Measurements from ENCODE around the gene LIN7A.

LIN7A gene

DNA sequence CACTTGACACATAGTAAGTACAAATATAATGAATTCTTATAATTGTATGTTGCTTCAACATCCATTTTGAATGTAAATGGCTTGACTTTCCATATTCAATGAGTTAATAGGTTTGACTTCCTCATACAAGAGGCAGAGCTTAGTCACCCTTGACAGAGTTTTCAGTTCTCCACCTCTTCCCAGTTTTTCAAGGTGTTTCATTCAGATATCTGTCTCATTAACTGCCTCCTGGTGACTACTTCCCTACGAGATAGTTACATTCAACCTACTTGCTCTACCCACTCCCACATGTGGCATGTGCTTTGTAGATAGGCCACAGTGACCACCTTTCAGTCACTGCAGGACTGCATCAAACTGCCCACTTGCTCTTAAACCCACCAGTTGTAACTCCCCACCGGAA, 161.0 kb downstream of the LIN7A start:
- H3K27me3 ChIP-seq (ENCODE audit: insufficient read depth, low read length) = no peaks in the 10 kb centered on the region
- no peaks in the 10 kb centered on the region for H3K36me3 ChIP-seq (ENCODE audit: insufficient read depth, low read depth, low read length)
- H3K9ac ChIP-seq (ENCODE audit: low read depth, low read length) = no peak overlapping the region
- H3K4me3 ChIP-seq (ENCODE audit: low read length) = no peak overlapping the region
- no peaks in the 10 kb centered on the region; the same call in 1 of the 2 replicates for H3K9me3 ChIP-seq (ENCODE audit: insufficient read depth, low read depth, low read length)
- H3K27ac ChIP-seq (ENCODE audit: low read length) = no peak overlapping the region
- H3K4me1 ChIP-seq (ENCODE audit: insufficient read depth, low read length) = peaks cover 15% of the 10 kb centered on the region; the same call in 1 of the 2 replicates

DNA sequence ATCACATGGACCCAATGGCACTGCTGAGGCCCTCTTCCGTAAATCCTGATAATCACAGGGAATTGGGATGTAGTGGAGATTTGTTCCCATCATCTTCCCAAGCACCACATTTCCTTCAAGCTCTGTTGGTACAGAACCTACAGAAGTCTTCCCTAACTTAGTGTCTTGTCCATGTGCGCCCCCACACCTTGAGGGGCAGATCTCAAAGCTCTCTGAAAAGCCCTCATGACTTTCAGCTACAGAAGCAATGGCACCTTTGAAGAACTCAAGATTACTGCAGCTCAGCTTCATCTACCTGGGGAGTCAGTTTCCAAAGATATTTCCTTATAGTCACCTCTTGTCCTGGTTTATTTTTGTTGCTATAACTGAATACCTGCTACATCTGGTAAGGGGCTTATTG, 166.8 kb downstream of the LIN7A start:
- no peak overlapping the region for H3K9ac ChIP-seq (ENCODE audit: low read depth, low read length)
- H3K4me1 ChIP-seq (ENCODE audit: insufficient read depth, low read length) = peaks cover 24% of the 10 kb centered on the region
- H3K9me3 ChIP-seq (ENCODE audit: insufficient read depth, low read depth, low read length) = no peaks in the 10 kb centered on the region
- H3K4me3 ChIP-seq (ENCODE audit: low read length) = no peak overlapping the region
- no peak overlapping the region for H3K27ac ChIP-seq (ENCODE audit: low read length)
- no peaks in the 10 kb centered on the region for H3K27me3 ChIP-seq (ENCODE audit: insufficient read depth, low read length)
- no peaks in the 10 kb centered on the region for H3K36me3 ChIP-seq (ENCODE audit: insufficient read depth, low read depth, low read length)

DNA sequence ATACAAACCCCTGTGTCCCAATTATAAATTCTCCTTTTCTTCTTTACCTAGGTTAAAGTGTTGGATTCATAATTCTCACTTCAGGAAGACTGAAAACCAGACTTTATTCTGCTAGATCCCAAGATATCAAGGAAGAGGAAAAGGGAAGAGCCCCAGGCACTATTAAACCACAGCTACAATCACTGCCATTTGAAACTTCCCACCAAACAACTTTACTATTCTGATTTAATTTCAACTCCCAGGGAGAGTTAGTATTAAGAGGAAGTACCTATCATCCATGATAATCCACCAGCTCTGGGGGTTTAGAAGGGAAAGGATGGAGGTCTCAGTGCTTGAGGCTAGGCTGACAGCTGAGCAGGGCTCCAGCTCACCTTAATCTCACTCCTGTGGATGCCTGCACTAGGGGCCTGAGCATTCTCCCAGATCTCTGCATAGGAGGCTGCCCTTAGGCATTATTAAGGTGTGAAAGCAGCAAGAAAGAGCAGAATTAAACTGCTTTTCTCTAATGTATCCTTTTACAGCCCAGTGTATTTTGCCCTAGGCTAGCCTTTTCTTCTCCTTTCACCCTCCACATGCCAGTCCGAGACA, 168.1 kb downstream of the LIN7A start:
- Histone ChIP-seq H3K36me3 (ENCODE audit: insufficient read depth, low read depth, low read length) (no peaks in the 10 kb centered on the region), H3K27me3 (ENCODE audit: insufficient read depth, low read length) (no peaks in the 10 kb centered on the region), H3K27ac (ENCODE audit: low read length) (no peak overlapping the region), H3K4me1 (ENCODE audit: insufficient read depth, low read length) (peaks cover 26% of the 10 kb centered on the region), H3K9me3 (ENCODE audit: insufficient read depth, low read depth, low read length) (no peaks in the 10 kb centered on the region), H3K4me3 (ENCODE audit: low read length) (no peak overlapping the region), H3K9ac (ENCODE audit: low read depth, low read length) (no peak overlapping the region)

GRCh38 chr12:80766897-80767296, 170.8 kb downstream of the LIN7A start:
- Histone ChIP-seq H3K36me3 (ENCODE audit: insufficient read depth, low read depth, low read length) (no peaks in the 10 kb centered on the region), H3K4me3 (ENCODE audit: low read length) (no peak overlapping the region), H3K9me3 (ENCODE audit: insufficient read depth, low read depth, low read length) (no peaks in the 10 kb centered on the region), H3K27ac (ENCODE audit: low read length) (no peak overlapping the region), H3K4me1 (ENCODE audit: insufficient read depth, low read length) (peaks cover 26% of the 10 kb centered on the region), H3K27me3 (ENCODE audit: insufficient read depth, low read length) (no peaks in the 10 kb centered on the region), H3K9ac (ENCODE audit: low read depth, low read length) (no peak overlapping the region)

- H3K4me3 ChIP-seq (ENCODE audit: low read length) = no peak overlapping the region
- no peak overlapping the region for H3K27ac ChIP-seq (ENCODE audit: low read length)
- peak overlapping the region; percentile 40; the same call in 1 of the 2 replicates for H3K9ac ChIP-seq (ENCODE audit: low read depth, low read length)
- H3K27me3 ChIP-seq (ENCODE audit: insufficient read depth, low read length) = no peaks in the 10 kb centered on the region
- peaks cover 26% of the 10 kb centered on the region for H3K4me1 ChIP-seq (ENCODE audit: insufficient read depth, low read length)
- no peaks in the 10 kb centered on the region for H3K9me3 ChIP-seq (ENCODE audit: insufficient read depth, low read depth, low read length)
- no peaks in the 10 kb centered on the region for H3K36me3 ChIP-seq (ENCODE audit: insufficient read depth, low read depth, low read length)
Measured at GRCh38 chr12:80766210-80766609, 171.5 kb downstream of the LIN7A start.

DNA sequence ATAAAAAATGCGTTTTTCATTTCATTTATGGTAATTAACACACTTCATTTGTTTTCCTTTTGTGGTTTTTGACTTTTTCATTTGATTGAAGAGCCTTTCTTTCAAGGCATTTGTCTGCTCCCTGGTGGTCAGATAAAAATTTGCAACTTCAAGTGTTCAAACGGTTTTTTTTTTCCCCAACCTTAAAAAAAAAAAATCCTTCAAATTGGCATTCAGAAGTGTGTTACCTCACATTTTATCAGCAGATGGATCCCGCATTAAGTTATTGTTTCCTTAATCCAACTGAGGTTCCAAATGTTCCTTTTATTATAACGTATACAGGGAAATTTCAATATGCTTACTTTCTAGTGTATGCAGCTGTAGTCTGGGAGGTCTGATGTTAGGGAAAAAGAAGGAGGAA, 173.9 kb downstream of the LIN7A start:
- Histone ChIP-seq H3K4me3 (ENCODE audit: low read length) (no peak overlapping the region), H3K27ac (ENCODE audit: low read length) (no peak overlapping the region), H3K36me3 (ENCODE audit: insufficient read depth, low read depth, low read length) (no peaks in the 10 kb centered on the region), H3K4me1 (ENCODE audit: insufficient read depth, low read length) (peaks cover 15% of the 10 kb centered on the region), H3K9ac (ENCODE audit: low read depth, low read length) (no peak overlapping the region), H3K9me3 (ENCODE audit: insufficient read depth, low read depth, low read length) (no peaks in the 10 kb centered on the region), H3K27me3 (ENCODE audit: insufficient read depth, low read length) (no peaks in the 10 kb centered on the region)

GRCh38 chr12:80761838-80762237, 175.9 kb downstream of the LIN7A start:
- Histone ChIP-seq H3K4me3 (ENCODE audit: low read length) (no peak overlapping the region), H3K9me3 (ENCODE audit: insufficient read depth, low read depth, low read length) (no peaks in the 10 kb centered on the region), H3K27me3 (ENCODE audit: insufficient read depth, low read length) (no peaks in the 10 kb centered on the region), H3K27ac (ENCODE audit: low read length) (no peak overlapping the region), H3K9ac (ENCODE audit: low read depth, low read length) (no peak overlapping the region), H3K36me3 (ENCODE audit: insufficient read depth, low read depth, low read length) (no peaks in the 10 kb centered on the region), H3K4me1 (ENCODE audit: insufficient read depth, low read length) (peaks cover 10% of the 10 kb centered on the region)

- H3K36me3 ChIP-seq (ENCODE audit: insufficient read depth, low read depth, low read length) = no peaks in the 10 kb centered on the region
- no peaks in the 10 kb centered on the region for H3K4me1 ChIP-seq (ENCODE audit: insufficient read depth, low read length)
- no peaks in the 10 kb centered on the region for H3K27me3 ChIP-seq (ENCODE audit: insufficient read depth, low read length)
- no peak overlapping the region for H3K27ac ChIP-seq (ENCODE audit: low read length)
- no peak overlapping the region for H3K4me3 ChIP-seq (ENCODE audit: low read length)
- no peak overlapping the region for H3K9ac ChIP-seq (ENCODE audit: low read depth, low read length)
- no peaks in the 10 kb centered on the region for H3K9me3 ChIP-seq (ENCODE audit: insufficient read depth, low read depth, low read length)
Measured at GRCh38 chr12:80756875-80757274, 180.9 kb downstream of the LIN7A start.

- no peaks in the 10 kb centered on the region for H3K27me3 ChIP-seq (ENCODE audit: insufficient read depth, low read length)
- no peaks in the 10 kb centered on the region for H3K9me3 ChIP-seq (ENCODE audit: insufficient read depth, low read depth, low read length)
- no peaks in the 10 kb centered on the region for H3K36me3 ChIP-seq (ENCODE audit: insufficient read depth, low read depth, low read length)
- H3K4me3 ChIP-seq (ENCODE audit: low read length) = no peak overlapping the region
- no peak overlapping the region for H3K9ac ChIP-seq (ENCODE audit: low read depth, low read length)
- H3K4me1 ChIP-seq (ENCODE audit: insufficient read depth, low read length) = no peaks in the 10 kb centered on the region
- no peak overlapping the region for H3K27ac ChIP-seq (ENCODE audit: low read length)
Measured at GRCh38 chr12:80754274-80754673, 183.5 kb downstream of the LIN7A start.

DNA sequence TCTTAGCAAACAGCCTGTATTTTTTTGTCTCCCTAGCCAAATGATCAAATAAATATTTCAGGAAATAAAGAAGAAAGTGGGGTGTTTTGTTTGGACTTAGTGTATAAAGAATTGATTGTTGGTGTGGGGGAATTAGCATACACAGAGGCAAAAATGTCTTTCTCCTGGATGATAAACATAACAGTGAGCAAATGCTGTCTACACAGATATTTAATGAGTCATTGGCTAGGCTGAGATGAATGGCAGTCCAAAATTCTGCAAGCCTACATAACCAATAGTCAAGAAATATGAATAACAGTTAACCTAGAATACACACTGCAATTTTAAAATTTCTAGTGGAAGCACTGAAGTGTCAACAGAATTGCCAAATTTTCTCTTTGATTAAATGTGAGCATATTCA, 185.3 kb downstream of the LIN7A start:
- H3K27ac ChIP-seq (ENCODE audit: low read length) = no peak overlapping the region
- H3K36me3 ChIP-seq (ENCODE audit: insufficient read depth, low read depth, low read length) = no peaks in the 10 kb centered on the region
- no peaks in the 10 kb centered on the region for H3K4me1 ChIP-seq (ENCODE audit: insufficient read depth, low read length)
- H3K27me3 ChIP-seq (ENCODE audit: insufficient read depth, low read length) = no peaks in the 10 kb centered on the region
- no peak overlapping the region for H3K4me3 ChIP-seq (ENCODE audit: low read length)
- no peaks in the 10 kb centered on the region for H3K9me3 ChIP-seq (ENCODE audit: insufficient read depth, low read depth, low read length)
- no peak overlapping the region for H3K9ac ChIP-seq (ENCODE audit: low read depth, low read length)

DNA sequence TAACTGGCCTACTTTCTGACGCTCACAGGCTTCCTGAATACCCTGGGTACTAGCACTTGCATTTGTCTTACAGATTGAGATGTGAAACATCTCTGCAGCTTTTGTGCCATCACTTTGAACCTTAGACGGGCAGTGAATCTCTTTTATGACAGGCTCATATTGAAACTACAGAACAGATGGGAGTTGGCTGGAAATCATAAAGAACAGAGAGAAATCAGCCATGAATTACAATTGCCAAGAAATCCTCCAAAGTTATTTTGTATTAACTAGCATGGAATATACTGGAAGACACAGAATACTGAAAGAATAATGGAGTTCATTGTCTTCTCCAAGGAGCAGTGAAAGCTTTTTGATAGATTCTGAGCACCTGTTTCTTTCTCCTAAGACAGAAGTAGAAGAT, 188.3 kb downstream of the LIN7A start:
- H3K9ac ChIP-seq (ENCODE audit: low read depth, low read length) = no peak overlapping the region
- H3K27ac ChIP-seq (ENCODE audit: low read length) = no peak overlapping the region
- no peaks in the 10 kb centered on the region for H3K4me1 ChIP-seq (ENCODE audit: insufficient read depth, low read length)
- no peaks in the 10 kb centered on the region for H3K9me3 ChIP-seq (ENCODE audit: insufficient read depth, low read depth, low read length)
- H3K36me3 ChIP-seq (ENCODE audit: insufficient read depth, low read depth, low read length) = no peaks in the 10 kb centered on the region
- no peaks in the 10 kb centered on the region for H3K27me3 ChIP-seq (ENCODE audit: insufficient read depth, low read length)
- H3K4me3 ChIP-seq (ENCODE audit: low read length) = no peak overlapping the region

- H3K27me3 ChIP-seq (ENCODE audit: insufficient read depth, low read length) = no peaks in the 10 kb centered on the region
- no peak overlapping the region for H3K27ac ChIP-seq (ENCODE audit: low read length)
- no peak overlapping the region for H3K4me3 ChIP-seq (ENCODE audit: low read length)
- H3K4me1 ChIP-seq (ENCODE audit: insufficient read depth, low read length) = no peaks in the 10 kb centered on the region
- no peak overlapping the region for H3K9ac ChIP-seq (ENCODE audit: low read depth, low read length)
- H3K9me3 ChIP-seq (ENCODE audit: insufficient read depth, low read depth, low read length) = no peaks in the 10 kb centered on the region
- H3K36me3 ChIP-seq (ENCODE audit: insufficient read depth, low read depth, low read length) = no peaks in the 10 kb centered on the region
Measured at GRCh38 chr12:80747800-80748199, 189.9 kb downstream of the LIN7A start.
